HFF-Myc (cell line): ENCODE measurements around the gene SYT17.

Source experiments
- DNase-seq: peaks from one replicate; pipeline ENCODE4 v3.0.0-alpha.2; 2011; ENCODE audit warnings: low read depth; ENCODE audit errors: extremely low read depth
- H3K4me3 ChIP-seq: replicated peaks from 2 replicates; pipeline ENCODE4 v1.5.1; 2011; ENCODE audit warnings: low read depth, mild to moderate bottlenecking, control low read depth, low read length
- CTCF ChIP-seq: IDR thresholded peaks from 2 replicates; pipeline ENCODE4 v1.5.1; 2012; ENCODE audit warnings: mild to moderate bottlenecking, low read depth, low read length, control low read depth; ENCODE audit errors: missing control alignments

The SYT17 gene

GRCh38 chr16:19172098-19172780, 4.2 kb downstream of the SYT17 start:
- TF ChIP-seq CTCF, result no peak
- no peak for DNase-seq
- H3K4me3 ChIP-seq, result no peak overlapping the region

- no peak overlapping the region for H3K4me3 ChIP-seq
- no peak for TF ChIP-seq CTCF
- no peak for DNase-seq
Measured at GRCh38 chr16:19173059-19173458, 5.0 kb downstream of the SYT17 start.

- no peak overlapping the region for H3K4me3 ChIP-seq
- no peak for TF ChIP-seq CTCF
- no peak for DNase-seq
Measured at GRCh38 chr16:19173649-19174383, 5.8 kb downstream of the SYT17 start.

GRCh38 chr16:19174478-19174877, 6.4 kb downstream of the SYT17 start:
- DNase-seq, result no peak
- no peak overlapping the region for H3K4me3 ChIP-seq
- TF ChIP-seq CTCF, result no peak

GRCh38 chr16:19175492-19176262, 7.6 kb downstream of the SYT17 start:
- no peak for TF ChIP-seq CTCF

GRCh38 chr16:19177111-19177739, 9.2 kb downstream of the SYT17 start:
- peak; percentile 11 for TF ChIP-seq CTCF
- no peak overlapping the region for H3K4me3 ChIP-seq
- no peak for DNase-seq

More at GRCh38 chr16:19175492-19176262, 7.6 kb downstream of the SYT17 start:
- DNase-seq, result no peak
- no peak overlapping the region for H3K4me3 ChIP-seq
